ENCODE measurements around the gene PGM3.
"Not testable (repeated sequence)": the region's sequence is repeated elsewhere in the genome, so short reads cannot be mapped to it uniquely, and the experiment has no call there.

The PGM3 gene, protein sequence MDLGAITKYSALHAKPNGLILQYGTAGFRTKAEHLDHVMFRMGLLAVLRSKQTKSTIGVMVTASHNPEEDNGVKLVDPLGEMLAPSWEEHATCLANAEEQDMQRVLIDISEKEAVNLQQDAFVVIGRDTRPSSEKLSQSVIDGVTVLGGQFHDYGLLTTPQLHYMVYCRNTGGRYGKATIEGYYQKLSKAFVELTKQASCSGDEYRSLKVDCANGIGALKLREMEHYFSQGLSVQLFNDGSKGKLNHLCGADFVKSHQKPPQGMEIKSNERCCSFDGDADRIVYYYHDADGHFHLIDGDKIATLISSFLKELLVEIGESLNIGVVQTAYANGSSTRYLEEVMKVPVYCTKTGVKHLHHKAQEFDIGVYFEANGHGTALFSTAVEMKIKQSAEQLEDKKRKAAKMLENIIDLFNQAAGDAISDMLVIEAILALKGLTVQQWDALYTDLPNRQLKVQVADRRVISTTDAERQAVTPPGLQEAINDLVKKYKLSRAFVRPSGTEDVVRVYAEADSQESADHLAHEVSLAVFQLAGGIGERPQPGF

DNA sequence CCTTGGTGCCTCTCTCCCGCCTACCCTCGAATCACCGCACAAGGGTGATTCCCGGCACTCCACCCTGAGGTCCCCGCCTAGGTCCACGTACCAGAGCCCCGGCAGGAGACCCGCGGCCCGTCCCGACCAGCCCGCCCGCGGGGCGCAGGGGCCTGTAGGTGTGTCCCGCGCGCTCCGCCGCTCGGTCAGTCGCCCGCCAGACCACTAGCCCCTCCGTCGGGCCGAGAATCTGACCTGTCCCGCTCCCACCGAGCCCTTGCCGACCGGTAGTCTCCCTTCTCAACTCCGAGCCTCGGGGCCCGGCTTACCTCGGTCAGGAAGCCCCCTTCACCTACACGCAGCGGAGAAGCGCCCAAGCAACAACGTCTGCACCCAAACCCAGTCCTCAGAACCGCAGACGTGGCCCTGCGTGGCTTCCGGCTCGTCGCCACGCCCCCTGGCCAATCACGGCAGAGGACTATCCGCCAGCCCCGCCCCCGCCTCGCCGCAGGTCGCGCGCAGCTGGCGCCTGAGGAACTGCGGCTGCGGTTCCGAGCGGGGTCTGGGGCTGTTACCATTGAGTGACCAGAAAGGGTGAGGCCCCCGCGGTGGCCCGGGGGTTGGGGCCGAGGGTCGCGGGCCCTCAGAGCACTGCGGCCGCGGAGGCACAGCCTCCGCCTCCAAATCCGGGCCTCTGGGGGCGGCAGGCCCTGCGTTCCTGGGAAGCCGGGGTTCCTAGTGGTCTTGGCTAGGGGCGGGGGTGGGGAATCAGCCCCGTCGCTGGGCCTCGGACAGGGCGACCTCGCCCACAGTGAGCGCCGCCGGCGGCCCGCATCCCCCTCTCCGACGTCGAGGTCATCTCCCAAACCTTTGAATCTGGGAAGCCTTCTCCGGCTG lies at the start of gene PGM3, which contains the start of gene RWDD2A:
Gene PGM3 (minus strand): TSS at position 395 of the 876 bp plus-strand sequence. CDS start 2,253 bp downstream, outside the sequence.
Gene RWDD2A (plus strand): TSS at position 487 of the 876 bp plus-strand sequence. CDS start 1,095 bp downstream, outside the sequence.
- DNase-seq (ENCODE audit: low read depth in 2 of 2), result peak; percentile 62 to 66

GRCh38 chr6:83231146-83231545 lies 38.1 kb upstream of the PGM3 start:
- peak; percentile 65 to 75 for DNase-seq (ENCODE audit: low read depth in 2 of 2)

DNA sequence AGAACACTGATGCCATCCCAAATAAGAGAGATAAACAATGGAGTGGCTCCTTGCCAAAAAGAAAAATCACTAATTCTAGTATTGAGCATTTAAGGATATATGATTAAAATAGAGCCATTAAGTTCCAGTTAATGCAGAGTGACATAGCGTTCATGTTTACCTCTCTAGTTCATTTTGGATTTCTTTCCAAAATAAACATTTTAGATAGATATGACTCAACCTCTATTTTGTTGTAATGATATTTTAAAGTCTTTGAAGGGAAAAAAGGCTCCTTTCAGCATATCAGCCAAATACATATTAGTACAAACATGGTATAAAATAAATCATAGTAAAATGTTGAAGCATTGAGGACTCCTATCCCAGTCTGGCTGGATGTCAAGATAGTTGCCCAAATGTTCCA lies 33.5 kb upstream of the PGM3 start:
- no peak for DNase-seq (ENCODE audit: low read depth in 2 of 2)

GRCh38 chr6:83221889-83222479 lies 28.9 kb upstream of the PGM3 start:
- DNase-seq (ENCODE audit: low read depth in 2 of 2), result peak; percentile 20 to 21

DNA sequence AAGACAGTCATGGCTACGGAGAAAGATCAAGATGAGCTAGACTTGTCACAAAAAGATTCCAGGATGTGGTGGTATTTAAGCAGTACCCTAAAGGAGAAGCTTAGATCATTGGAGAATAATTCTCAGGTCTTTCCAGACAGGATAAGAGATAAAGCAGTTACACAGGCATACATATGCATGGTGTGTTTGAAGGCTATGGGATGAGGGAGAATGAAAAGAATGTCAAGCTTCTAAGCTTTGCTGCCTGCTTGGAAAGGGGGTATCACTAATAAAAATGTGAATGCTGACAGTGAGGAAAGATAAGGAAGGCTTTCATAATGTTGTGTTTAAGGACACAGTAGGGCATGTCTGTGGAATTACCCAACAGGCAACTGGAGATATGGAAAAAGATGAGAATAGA lies 28.2 kb upstream of the PGM3 start:
- DNase-seq (ENCODE audit: low read depth in 2 of 2), result no peak

DNA sequence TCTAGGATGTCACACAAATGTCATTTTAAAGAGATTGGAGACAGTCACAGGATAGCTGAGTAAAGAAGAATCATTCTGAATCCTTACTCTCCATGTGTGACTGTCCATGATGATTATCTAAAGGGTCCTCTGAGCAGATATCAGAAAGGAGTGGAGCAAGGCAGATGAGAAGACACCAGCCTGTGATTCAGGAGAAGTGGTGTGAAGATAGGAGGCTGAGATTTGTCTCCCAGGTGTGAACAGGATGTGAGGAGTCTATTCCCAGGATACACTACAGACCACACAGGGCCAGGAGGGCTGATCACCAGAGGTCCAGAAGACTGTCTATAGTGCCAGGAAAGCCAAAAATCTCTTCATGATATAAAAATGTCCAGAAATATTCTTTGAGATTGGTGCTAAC lies 27.1 kb upstream of the PGM3 start:
- DNase-seq (ENCODE audit: low read depth in 2 of 2), result no peak

DNA sequence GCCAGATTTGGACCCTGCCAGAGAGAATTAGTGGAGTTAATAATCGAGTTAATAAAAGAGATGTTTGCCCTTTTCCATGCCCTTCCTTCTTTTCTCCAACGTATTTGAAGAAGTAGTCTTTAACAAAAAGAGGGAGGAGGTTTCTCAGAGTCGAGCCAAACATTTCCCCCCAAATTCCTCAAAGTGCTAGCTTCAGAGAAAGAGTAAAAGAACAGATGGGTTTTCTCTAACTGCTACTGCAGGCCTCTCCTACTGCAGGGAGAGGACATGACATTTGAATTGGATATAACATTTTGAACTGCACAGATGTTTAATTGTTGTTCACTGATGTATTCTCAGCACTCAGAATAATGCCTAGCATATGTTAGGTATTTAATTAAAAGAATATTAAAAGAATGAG lies 25.6 kb upstream of the PGM3 start:
- DNase-seq (ENCODE audit: low read depth in 2 of 2), result no peak

GRCh38 chr6:83216806-83217205 lies 23.7 kb upstream of the PGM3 start:
- DNase-seq (ENCODE audit: low read depth in 2 of 2), result no peak

- DNase-seq (ENCODE audit: low read depth in 2 of 2), result peak; percentile 56 to 59
These were observed 22.3 kb upstream of the PGM3 start for GRCh38 chr6:83215131-83216047.

DNA sequence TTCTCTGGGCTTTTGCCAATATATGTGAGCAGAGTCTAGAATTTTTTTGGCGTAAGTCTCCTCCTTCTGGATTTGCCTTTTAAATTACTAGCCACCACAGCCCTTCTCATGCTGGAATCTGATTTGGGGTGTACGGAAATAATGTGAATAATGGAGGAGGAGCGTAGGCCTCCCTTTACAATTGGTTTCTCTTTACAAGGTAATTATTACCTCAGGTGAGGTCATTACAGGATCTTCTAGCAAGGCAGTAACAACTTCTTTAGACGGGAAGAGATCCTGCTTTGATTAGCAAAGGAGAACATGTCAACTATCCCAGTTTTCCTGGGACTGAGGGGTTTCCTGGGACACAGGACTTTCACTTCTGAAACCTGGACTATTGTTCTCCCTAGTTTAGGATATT lies 9.0 kb upstream of the PGM3 start:
- no peak for DNase-seq (ENCODE audit: low read depth in 2 of 2)

DNA sequence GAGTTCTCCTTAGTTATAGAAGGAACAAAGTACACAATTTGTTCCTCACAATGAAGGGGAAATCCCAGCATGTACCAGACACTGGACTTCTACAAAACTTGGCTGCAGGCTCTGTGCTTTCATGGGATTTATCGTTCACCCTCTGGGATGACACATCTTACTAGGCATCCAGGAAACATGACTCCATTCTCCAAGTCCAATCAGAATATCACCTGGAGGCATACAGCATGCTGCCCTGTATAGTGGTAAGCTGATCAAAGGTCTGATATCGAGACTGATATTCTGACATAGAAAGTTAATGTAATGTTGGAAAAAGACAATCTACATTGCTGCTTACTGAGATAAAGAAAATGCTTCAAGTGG lies 6.8 kb upstream of the PGM3 start:
- DNase-seq (ENCODE audit: low read depth in 2 of 2), result no peak

- DNase-seq (ENCODE audit: low read depth in 2 of 2), result no peak
These were observed 6.3 kb upstream of the PGM3 start for GRCh38 chr6:83199173-83199862.

DNA sequence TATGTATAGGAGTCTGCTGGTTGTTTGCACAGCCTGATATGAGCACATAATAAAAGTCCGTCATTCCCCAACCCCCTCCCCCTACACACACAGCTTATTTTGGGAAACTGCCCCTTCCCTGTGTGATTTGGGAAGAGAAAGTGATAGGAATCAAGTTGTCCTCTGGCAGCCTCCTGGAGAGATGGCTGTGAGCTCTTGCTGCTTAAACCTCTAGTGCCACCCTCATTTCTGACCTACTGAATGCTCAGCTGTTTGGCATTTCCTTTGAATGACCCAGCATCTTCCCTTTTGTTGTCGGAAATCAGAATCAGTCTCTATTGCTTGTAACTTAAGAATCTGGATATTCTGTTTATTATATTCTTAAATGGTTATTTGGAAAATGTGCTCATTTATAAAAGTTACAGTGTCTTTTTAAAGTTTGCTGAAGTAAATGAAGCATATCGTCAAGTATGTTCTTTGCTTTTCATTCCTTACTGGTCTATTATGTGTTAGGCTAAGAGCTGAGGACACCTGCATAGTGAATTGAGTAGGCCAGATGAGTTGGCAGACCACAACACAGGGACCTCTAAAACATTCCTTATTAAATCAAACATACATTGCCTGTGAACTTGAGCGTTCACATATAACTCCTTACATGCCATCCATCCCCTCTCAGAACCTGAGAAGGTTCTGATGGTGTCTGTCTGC lies 5.6 kb upstream of the PGM3 start:
- DNase-seq (ENCODE audit: low read depth in 2 of 2), result no peak

DNA sequence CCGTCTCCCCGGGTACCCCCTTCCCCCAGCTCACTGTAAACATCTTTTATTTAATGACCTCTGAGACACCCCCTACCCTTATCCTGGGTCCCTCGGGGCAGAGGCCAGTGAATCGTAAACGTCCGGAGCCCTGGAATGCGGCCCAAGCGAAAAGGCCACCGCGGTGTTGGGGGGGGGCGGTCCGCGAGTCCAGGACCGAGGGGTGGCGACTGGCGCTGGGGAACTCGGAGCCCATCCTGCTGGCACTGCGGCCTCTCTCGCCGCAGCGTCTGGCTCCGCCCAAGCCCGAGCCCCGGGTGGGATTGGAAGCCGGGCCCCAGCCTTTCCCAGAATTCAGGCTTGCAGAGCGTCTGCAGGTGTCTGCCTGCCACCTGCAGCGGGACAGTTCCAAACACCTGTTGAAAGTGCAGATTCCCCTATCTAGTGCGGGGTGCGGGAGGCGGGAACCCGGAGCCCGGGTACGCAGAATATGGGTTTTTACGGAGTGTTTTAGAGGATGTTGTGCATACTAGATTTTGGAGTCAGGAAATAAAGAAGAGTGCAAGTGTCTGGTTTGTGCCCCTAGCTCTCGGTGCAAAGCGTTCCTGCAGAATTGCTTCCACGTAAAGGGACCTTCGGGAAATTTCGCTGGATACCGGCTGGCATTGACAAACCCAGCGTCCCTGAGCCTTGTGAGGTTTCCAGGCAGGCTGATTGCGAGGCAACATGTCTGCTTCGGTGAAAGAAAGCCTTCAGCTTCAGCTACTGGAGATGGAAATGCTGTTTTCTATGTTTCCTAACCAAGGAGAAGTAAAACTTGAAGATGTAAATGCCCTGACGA lies 892 bp upstream of the PGM3 start:
- no peak for DNase-seq (ENCODE audit: low read depth in 2 of 2)

DNA sequence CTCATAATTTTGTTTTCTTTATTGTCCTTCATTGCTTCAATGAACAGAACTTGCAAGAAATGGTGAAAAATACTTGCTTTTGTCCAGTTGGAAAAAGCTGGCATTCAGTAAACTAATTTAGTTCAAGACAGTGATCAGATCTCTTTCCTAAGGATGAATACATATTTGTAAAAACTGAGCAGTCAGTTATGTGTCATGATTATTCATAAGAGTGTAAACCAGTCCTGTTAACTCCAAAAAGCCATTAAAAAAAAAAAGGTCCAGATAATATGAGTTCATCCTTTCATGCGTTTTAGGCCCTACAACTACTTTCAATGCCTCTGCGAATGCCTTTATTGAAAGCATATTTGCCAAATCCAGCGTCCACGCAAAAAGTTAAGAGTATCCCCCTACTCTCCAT lies 609 bp downstream of the PGM3 start:
- no peak for DNase-seq (ENCODE audit: low read depth in 2 of 2)

- not testable (repeated sequence) for DNase-seq (ENCODE audit: low read depth in 2 of 2)
These were observed 1.1 kb downstream of the PGM3 start for GRCh38 chr6:83191974-83192373.

DNA sequence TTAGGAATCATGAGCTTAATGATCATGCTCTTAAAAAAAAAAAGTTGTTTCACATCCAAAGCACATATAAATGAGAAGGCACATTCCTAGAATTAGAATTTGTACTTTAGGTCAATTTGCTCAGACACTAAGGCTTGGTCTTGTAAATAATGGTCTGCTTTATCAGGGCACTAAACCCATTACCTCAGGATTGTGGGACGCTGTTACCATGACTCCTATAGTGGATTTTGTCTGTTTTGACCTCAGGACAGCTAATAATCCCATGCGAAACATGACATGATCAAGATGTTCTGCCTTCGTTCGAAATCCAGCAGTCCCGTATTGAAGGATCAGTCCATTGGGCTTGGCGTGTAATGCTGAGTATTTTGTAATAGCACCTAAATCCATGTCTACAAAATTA lies 2.4 kb downstream of the PGM3 start:
- DNase-seq (ENCODE audit: low read depth in 2 of 2), result no peak

DNA sequence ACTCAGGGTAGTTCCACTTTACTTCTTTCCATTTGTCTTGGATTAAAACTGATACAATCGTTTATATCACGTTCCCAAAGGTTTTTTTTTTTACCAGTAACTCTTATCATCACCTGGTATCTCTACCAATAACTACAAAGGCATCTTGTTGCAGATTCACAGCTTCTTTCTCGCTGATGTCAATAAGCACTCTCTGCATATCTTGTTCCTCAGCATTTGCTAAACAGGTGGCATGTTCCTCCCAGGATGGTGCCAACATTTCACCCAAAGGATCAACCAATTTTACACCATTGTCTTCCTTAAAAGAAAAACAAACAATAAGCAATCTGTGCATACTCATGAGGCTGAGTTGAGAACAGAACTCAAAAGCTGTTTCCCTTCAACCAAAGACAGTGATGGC lies 4.6 kb downstream of the PGM3 start:
- DNase-seq (ENCODE audit: low read depth in 2 of 2), result no peak

GRCh38 chr6:83185096-83185495 lies 8.0 kb downstream of the PGM3 start:
- no peak for DNase-seq (ENCODE audit: low read depth in 2 of 2)

All from fibroblast of skin of left quadriceps (primary cell).